ENCODE results near the gene PCDHGA3. TPM values are rescaled to one million over a fixed set of nuclear protein-coding genes. Genes with fewer than 3 reads are reported as not detected.
"Not testable (repeated sequence)": the region's sequence is repeated elsewhere in the genome, so short reads cannot be mapped to it uniquely, and the experiment has no call there.

PCDHGA3 gene
- polyA plus RNA-seq, 3 donors: not detected

GRCh38 chr5:141345327-141345726, 1.7 kb downstream of the PCDHGA3 start:
- Histone ChIP-seq H2AFZ (ENCODE audit: insufficient read depth, low read depth, low read length, poor library complexity, severe bottlenecking) (no peak overlapping the region), H4K20me1 (ENCODE audit: insufficient read depth, low read length) (no peaks in the 10 kb centered on the region), H3K4me1 (ENCODE audit: control insufficient read depth in 1 of 2, insufficient read depth in 2 of 2, low read length in 2 of 2) (no peaks in the 10 kb centered on the region), H3K79me2 (ENCODE audit: insufficient read depth, low read length) (no peaks in the 10 kb centered on the region), H3K27ac (ENCODE audit: low read depth in 1 of 2, low read length in 2 of 2) (no peak overlapping the region), H3K4me3 (replicated peaks in 1 of 3; ENCODE audit: low read depth in 2 of 3, low read length in 3 of 3) (no peak overlapping the region), H3K9me3 (replicated peaks in 1 of 2; ENCODE audit: control insufficient read depth in 1 of 2, insufficient read depth in 1 of 2, low read length in 2 of 2) (peaks cover 42 to 67% of the 10 kb centered on the region in 2 donors), H3K27me3 (ENCODE audit: control insufficient read depth in 2 of 2, insufficient read depth in 2 of 2, low read length in 2 of 2) (peaks cover 5 to 42% of the 10 kb centered on the region in 2 donors), H3K9ac (ENCODE audit: insufficient read depth, low read length, poor library complexity, severe bottlenecking) (no peak overlapping the region), H3K4me2 (replicated peaks; ENCODE audit: extremely low read depth, low read length, poor library complexity, severe bottlenecking) (no peak overlapping the region), H3K36me3 (replicated peaks in 1 of 2; ENCODE audit: control insufficient read depth in 1 of 2, insufficient read depth in 2 of 2, low read length in 2 of 2) (no peaks in the 10 kb centered on the region)
- TF ChIP-seq CTCF (IDR thresholded peaks at IDR 0.05): no peak
- H3K4me3 Mint-ChIP-seq: peak overlapping the region in 1 of 2 donors; percentile 23
- H3K4me1 Mint-ChIP-seq: peaks cover 2% of the 10 kb centered on the region
- peaks cover 5 to 11% of the 10 kb centered on the region in 2 donors for H3K36me3 Mint-ChIP-seq
- no peak overlapping the region for H3K27ac Mint-ChIP-seq
- DNase-seq: no peak
- 38% methylated on average over 20 of the region's 20 CpGs for WGBS (ENCODE audit: insufficient coverage)
- peaks cover 39 to 77% (median 71%) of the 10 kb centered on the region in 7 donors for H3K9me3 Mint-ChIP-seq
- intact Hi-C loops (cut with micrococcal nuclease): no loop called here
- H3K27me3 Mint-ChIP-seq (ENCODE audit: low read depth in 3 of 3): peaks cover 24 to 58% (median 49%) of the 10 kb centered on the region in 3 donors

DNA sequence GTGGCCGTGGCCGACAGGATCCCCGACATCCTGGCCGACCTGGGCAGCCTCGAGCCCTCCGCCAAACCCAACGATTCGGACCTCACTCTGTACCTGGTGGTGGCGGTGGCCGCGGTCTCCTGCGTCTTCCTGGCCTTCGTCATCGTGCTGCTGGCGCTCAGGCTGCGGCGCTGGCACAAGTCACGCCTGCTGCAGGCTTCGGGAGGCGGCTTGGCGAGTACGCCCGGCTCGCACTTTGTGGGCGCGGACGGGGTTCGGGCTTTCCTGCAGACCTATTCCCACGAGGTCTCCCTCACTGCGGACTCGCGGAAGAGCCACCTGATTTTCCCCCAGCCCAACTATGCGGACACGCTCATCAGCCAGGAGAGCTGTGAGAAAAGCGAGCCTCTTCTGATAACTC, 2.4 kb downstream of the PCDHGA3 start:
- H3K27me3 ChIP-seq (ENCODE audit: control insufficient read depth in 2 of 2, insufficient read depth in 2 of 2, low read length in 2 of 2): peaks cover 12 to 47% of the 10 kb centered on the region in 2 donors
- H3K9me3 ChIP-seq (replicated peaks in 1 of 2; ENCODE audit: control insufficient read depth in 1 of 2, insufficient read depth in 1 of 2, low read length in 2 of 2): peaks cover 41 to 70% of the 10 kb centered on the region in 2 donors
- H3K27ac ChIP-seq (ENCODE audit: low read depth in 1 of 2, low read length in 2 of 2); H2AFZ ChIP-seq (ENCODE audit: insufficient read depth, low read depth, low read length, poor library complexity, severe bottlenecking); H3K36me3 ChIP-seq (replicated peaks in 1 of 2; ENCODE audit: control insufficient read depth in 1 of 2, insufficient read depth in 2 of 2, low read length in 2 of 2); H3K9ac ChIP-seq (ENCODE audit: insufficient read depth, low read length, poor library complexity, severe bottlenecking); H3K4me3 Mint-ChIP-seq; DNase-seq; H3K4me1 Mint-ChIP-seq; H3K4me1 ChIP-seq (ENCODE audit: control insufficient read depth in 1 of 2, insufficient read depth in 2 of 2, low read length in 2 of 2); H3K4me2 ChIP-seq (replicated peaks; ENCODE audit: extremely low read depth, low read length, poor library complexity, severe bottlenecking); intact Hi-C loops (cut with micrococcal nuclease); H3K79me2 ChIP-seq (ENCODE audit: insufficient read depth, low read length); H4K20me1 ChIP-seq (ENCODE audit: insufficient read depth, low read length); H3K36me3 Mint-ChIP-seq; H3K4me3 ChIP-seq (replicated peaks in 1 of 3; ENCODE audit: low read depth in 2 of 3, low read length in 3 of 3); H3K27ac Mint-ChIP-seq: not testable (repeated sequence)
- peaks cover 22 to 58% (median 51%) of the 10 kb centered on the region in 3 donors for H3K27me3 Mint-ChIP-seq (ENCODE audit: low read depth in 3 of 3)
- WGBS (ENCODE audit: insufficient coverage): 43% methylated on average over 11 of the region's 35 CpGs
- peaks cover 37 to 76% (median 71%) of the 10 kb centered on the region in 7 donors for H3K9me3 Mint-ChIP-seq
